H1 (cell line): ENCODE results near the gene DNAL4. TPM values are rescaled to one million over a fixed set of nuclear protein-coding genes. Genes with fewer than 3 reads are reported as not detected.

Experiments
- CTCF ChIA-PET: fragments of 300-600 bp; sonication (Branson Sonifier 250); formaldehyde crosslinking; loops from one replicate; lab custom pipeline; 2021; ENCODE audit not compliant: partially characterized antibody; lab: Charles Lee
- POLR2A ChIA-PET: fragments of 300-600 bp; sonication (Branson Sonifier 250); formaldehyde crosslinking; loops from one replicate; lab custom pipeline; 2021; ENCODE audit warnings: inconsistent platforms; ENCODE audit not compliant: partially characterized antibody; lab: Charles Lee
- DNase-seq, 2 experiments: peaks; one replicate each; pipeline versions ENCODE4 v3.0.0 to v3.0.0-alpha.2; 2010 to 2022; ENCODE audit warnings: low spot score in 2 of 2, low read depth in 1 of 2, mixed read lengths in 1 of 2
- FAIRE-seq: peaks from 2 replicates; lab custom pipeline; 2011; peaks lifted over from hg19 to GRCh38; lab: Jason Lieb, UNC
- H2AFZ ChIP-seq: 2 replicates; pipeline ENCODE4 v1.8.1; 2012; ENCODE audit warnings: low read length, inconsistent platforms
- H2AK5ac ChIP-seq: 2 replicates; pipeline ENCODE4 v1.6.1; 2013; ENCODE audit warnings: low read depth, low read length
- H2BK120ac ChIP-seq: replicated peaks from 2 replicates; pipeline ENCODE3; 2013; ENCODE audit warnings: low read depth, low read length, inconsistent platforms
- H2BK12ac ChIP-seq: 2 replicates; pipeline ENCODE4 v1.6.1; 2013; ENCODE audit warnings: low read depth, low read length
- H2BK15ac ChIP-seq: 2 replicates; pipeline ENCODE4 v1.6.1; 2013; ENCODE audit warnings: low read length
- H2BK20ac ChIP-seq: 2 replicates; pipeline ENCODE4 v1.6.1; 2013; ENCODE audit warnings: low read length
- H2BK5ac ChIP-seq: 2 replicates; pipeline ENCODE4 v1.6.1; 2013; ENCODE audit warnings: low read depth, low read length
- H3K14ac ChIP-seq: 2 replicates; pipeline ENCODE4 v1.6.1; 2013; ENCODE audit warnings: inconsistent platforms; ENCODE audit not compliant: insufficient read length
- H3K18ac ChIP-seq: 2 replicates; pipeline ENCODE4 v1.6.1; 2013; ENCODE audit warnings: low read length; ENCODE audit errors: extremely low read depth
- H3K23ac ChIP-seq: 2 replicates; pipeline ENCODE4 v1.6.1; 2013; ENCODE audit warnings: inconsistent platforms; ENCODE audit not compliant: insufficient read length
- H3K23me2 ChIP-seq: 2 replicates; pipeline ENCODE4 v1.6.1; 2013; ENCODE audit warnings: low read depth, low read length
- H3K27ac ChIP-seq: 2 replicates; pipeline ENCODE4 v1.6.1; 2011; ENCODE audit warnings: low read depth, low read length, inconsistent platforms
- H3K27me3 ChIP-seq, 4 experiments: replicated peaks in 1 of 4; 1 replicate in 1 of 4; 2 replicates in 3 of 4; pipeline versions ENCODE4 v1.6.1 to v1.8.1; 2011 to 2013; ENCODE audit warnings: low read length in 3 of 4, mild to moderate bottlenecking in 3 of 4, inconsistent platforms in 2 of 4, mixed read lengths in 2 of 4, moderate library complexity in 1 of 4; ENCODE audit not compliant: control insufficient read depth in 3 of 4, insufficient read depth in 3 of 4; ENCODE audit errors: extremely low read depth in 1 of 4
- H3K36me3 ChIP-seq, 4 experiments: 2 replicates each; pipeline versions ENCODE4 v1.6.1 to v1.8.1; 2011 to 2013; ENCODE audit warnings: mild to moderate bottlenecking in 4 of 4, low read length in 3 of 4, moderate library complexity in 2 of 4, control low read depth in 1 of 4, inconsistent platforms in 1 of 4; ENCODE audit not compliant: insufficient read depth in 4 of 4, control insufficient read depth in 2 of 4
- H3K4ac ChIP-seq: replicated peaks from 2 replicates; pipeline ENCODE3; 2013; ENCODE audit warnings: low read length, low read depth, mixed read lengths, inconsistent platforms; ENCODE audit not compliant: insufficient read length
- H3K4me1 ChIP-seq, 4 experiments: replicated peaks in 1 of 4; 1 replicate in 1 of 4; 2 replicates in 3 of 4; pipeline versions ENCODE4 v1.6.1 to v1.8.1; 2011 to 2013; ENCODE audit warnings: low read length in 3 of 4, inconsistent platforms in 2 of 4, mixed read lengths in 1 of 4; ENCODE audit not compliant: insufficient read depth in 4 of 4, control insufficient read depth in 3 of 4
- H3K4me2 ChIP-seq, 2 experiments: 2 replicates each; pipeline versions ENCODE4 v1.6.1 to v1.8.1; 2011 to 2013; ENCODE audit warnings: low read depth in 2 of 2, low read length in 2 of 2, control low read depth in 1 of 2, inconsistent platforms in 1 of 2, mild to moderate bottlenecking in 1 of 2; ENCODE audit not compliant: insufficient read depth in 1 of 2
- H3K4me3 ChIP-seq, 4 experiments: fragments of 200-600, 300-600 bp in 1 of 4; sonication (generic), shearing (Covaris generic), sonication (Bioruptor Twin) in 1 of 4; 2 replicates each; pipeline versions ENCODE4 v1.5.1 to v1.8.1; 2011 to 2016; ENCODE audit warnings: low read length in 4 of 4, low read depth in 3 of 4, control low read depth in 2 of 4, inconsistent platforms in 2 of 4, mild to moderate bottlenecking in 2 of 4, mixed read lengths in 1 of 4, moderate library complexity in 1 of 4; ENCODE audit not compliant: insufficient read depth in 2 of 4; ENCODE audit errors: extremely low read depth in 1 of 4
- H3K56ac ChIP-seq: replicated peaks from 2 replicates; pipeline ENCODE3; 2013; ENCODE audit warnings: low read depth, mild to moderate bottlenecking, mixed read lengths, low read length, inconsistent platforms; ENCODE audit not compliant: insufficient read length
- H3K79me1 ChIP-seq: 2 replicates; pipeline ENCODE4 v1.6.1; 2013; ENCODE audit warnings: low read depth, low read length, control low read depth
- H3K79me2 ChIP-seq, 2 experiments: 2 replicates each; pipeline versions ENCODE4 v1.6.1 to v1.8.1; 2012 to 2013; ENCODE audit warnings: low read length in 2 of 2, mild to moderate bottlenecking in 2 of 2, inconsistent platforms in 1 of 2; ENCODE audit not compliant: insufficient read depth in 2 of 2, control insufficient read depth in 1 of 2
- H3K9ac ChIP-seq, 4 experiments: replicated peaks in 1 of 4; 1 replicate in 1 of 4; 2 replicates in 3 of 4; pipeline versions ENCODE4 v1.6.1 to v1.8.1; 2011 to 2013; ENCODE audit warnings: low read depth in 3 of 4, low read length in 3 of 4, control low read depth in 2 of 4, mild to moderate bottlenecking in 2 of 4, moderate library complexity in 2 of 4, inconsistent platforms in 1 of 4; ENCODE audit errors: extremely low read depth in 1 of 4
- H3K9me3 ChIP-seq, 2 experiments: 2 replicates each; pipeline versions ENCODE4 v1.6.1 to v1.8.1; 2012 to 2013; ENCODE audit warnings: mild to moderate bottlenecking in 2 of 2, moderate library complexity in 2 of 2, control low read depth in 1 of 2, inconsistent platforms in 1 of 2, low read depth in 1 of 2, low read length in 1 of 2, mixed read lengths in 1 of 2; ENCODE audit not compliant: insufficient read depth in 2 of 2
- H4K20me1 ChIP-seq, 2 experiments: replicated peaks in 1 of 2; 2 replicates each; pipeline versions ENCODE3 to v1.8.1; 2011 to 2013; ENCODE audit warnings: inconsistent platforms in 2 of 2, low read length in 2 of 2, mild to moderate bottlenecking in 1 of 2; ENCODE audit not compliant: insufficient read depth in 2 of 2, control insufficient read depth in 1 of 2
- H4K5ac ChIP-seq: 2 replicates; pipeline ENCODE4 v1.6.1; 2013; ENCODE audit warnings: low read length, low read depth, mixed read lengths, inconsistent platforms; ENCODE audit not compliant: insufficient read length
- H4K8ac ChIP-seq: 2 replicates; pipeline ENCODE4 v1.8.0; 2013; ENCODE audit warnings: mild to moderate bottlenecking, moderate library complexity, low read length, inconsistent platforms; ENCODE audit not compliant: insufficient read depth; ENCODE audit errors: extremely low read depth
- H4K91ac ChIP-seq: replicated peaks from 2 replicates; pipeline ENCODE3; 2013; ENCODE audit warnings: low read length, mixed read lengths, inconsistent platforms; ENCODE audit not compliant: insufficient read length
- CHD2 ChIP-seq: IDR thresholded peaks from 2 replicates; pipeline ENCODE4 v1.6.1; 2012; ENCODE audit warnings: low read length, improper control_type of control experiment
- KDM4A ChIP-seq: IDR thresholded peaks from one replicate; pipeline ENCODE4 v1.7.1; 2012; ENCODE audit warnings: low read depth, mild to moderate bottlenecking, moderate library complexity, low read length, inconsistent platforms; ENCODE audit not compliant: severe bottlenecking
- SRF ChIP-seq: IDR thresholded peaks from 2 replicates; pipeline ENCODE4 v1.6.1; 2011; ENCODE audit warnings: mild to moderate bottlenecking, low read depth, low read length, moderate library complexity
- WGBS, 2 experiments: shearing (Covaris generic) in 1 of 2; methylation state at CpG; one replicate each; pipeline versions ENCODE4 v1.1.6 to v1.1.7; 2013 to 2015; ENCODE audit warnings: low lambda C conversion rate in 2 of 2, mixed read lengths in 2 of 2, inconsistent platforms in 1 of 2, low coverage in 1 of 2, missing lambda C conversion rate in 1 of 2; ENCODE audit not compliant: insufficient replicate concordance in 2 of 2, insufficient coverage in 1 of 2, insufficient read length in 1 of 2; ENCODE audit errors: extremely low coverage in 1 of 2, missing lambda C conversion rate in 1 of 2; 5-methylcytosine and 5-hydroxymethylcytosine counted together
- polyA plus RNA-seq, 7 experiments: library from polyadenylated mRNA; depleted of rRNA in 3 of 7; stranded (reverse) in 5 of 7; unstranded in 2 of 7; fragments of >200 nt in 5 of 7; fragments of 200-250 nt in 2 of 7; gene quantifications; 1 replicate in 5 of 7; 2 replicates in 1 of 7; 4 replicates in 1 of 7; pipeline versions ENCODE4 v1.2.1 to v1.2.3, GENCODE V29; 2011 to 2013; ENCODE audit warnings: missing spikeins in 2 of 7, mixed read lengths in 2 of 7
- total RNA-seq: library from RNA; stranded (reverse); fragmentation: NEBNext Ultra II Directional; extraction: Animal tissue kit (Norgen Biotek cat#: 25700); gene quantifications from 2 replicates; pipeline ENCODE4 v1.2.1, GENCODE V29; 2021

The DNAL4 gene
- total and polyA plus RNA-seq, 2 of the 8 experiments (the other 6 are each of a cell fraction or from before 2014, with no cell fraction given) = 8.8 to 14.0 TPM

GRCh38 chr22:38786631-38787030 is 7.3 kb downstream of the DNAL4 start:
- no peak overlapping the region for H3K9ac ChIP-seq

More at GRCh38 chr22:38786631-38787030, 7.3 kb downstream of the DNAL4 start:
- Histone ChIP-seq H2AFZ (no peak overlapping the region), H3K18ac (no peak overlapping the region), H4K20me1 (peaks cover 0 to 3% of the 10 kb centered on the region in 2 experiments), H3K4me3 (no peak overlapping the region), H3K27ac (no peak overlapping the region), H2AK5ac (no peak overlapping the region), H4K91ac (no peak overlapping the region), H3K56ac (no peak overlapping the region), H2BK12ac (no peak overlapping the region), H3K4ac (no peak overlapping the region), H2BK20ac (no peak overlapping the region), H3K4me1 (peaks cover 0 to 4% (median 1%) of the 10 kb centered on the region in 4 experiments; a peak in 2 of 7 replicates), H3K79me1 (peaks cover 2% of the 10 kb centered on the region; the same call in 1 of the 2 replicates), H3K23ac (no peak overlapping the region), H3K27me3 (no peaks in the 10 kb centered on the region; a peak in 1 of 7 replicates), H3K9me3 (no peaks in the 10 kb centered on the region), H2BK15ac (no peak overlapping the region), H4K8ac (no peak overlapping the region; the same call in 1 of the 2 replicates), H3K23me2 (no peaks in the 10 kb centered on the region), H3K79me2 (no peaks in the 10 kb centered on the region), H3K4me2 (no peak overlapping the region), H2BK120ac (no peak overlapping the region), H2BK5ac (no peak overlapping the region), H4K5ac (no peak overlapping the region), H3K14ac (no peak overlapping the region), H3K36me3 (no peaks in the 10 kb centered on the region)
- TF ChIP-seq CHD2 = no peak
- TF ChIP-seq KDM4A = no peak
- TF ChIP-seq SRF = no peak
- no peak for FAIRE-seq
- no peak for DNase-seq
- CTCF ChIA-PET = interaction anchor here (0.6 to 6.9 kb wide), 2 partner anchors 18 to 130 kb away, joined by 3 to 75 read pairs; no protein-coding TSS in a partner anchor
- 87% methylated on average over 3 of the region's 3 CpGs; no CpG with 5 or more reads in 1 of the 2 experiments for WGBS, 2 experiments
- POLR2A ChIA-PET = no interaction called here
